GM12892 (cell line): ENCODE measurements around the gene MAPKAPK2.
A peak's percentile ranks its signal among the peaks of the same experiment; 100 is the strongest.

Experiments
- POLR2A ChIP-seq: IDR thresholded peaks from 2 replicates; pipeline ENCODE4 v1.6.1; 2011; ENCODE audit warnings: low read depth, low read length, control low read depth
- POLR2AphosphoS5 ChIP-seq: IDR thresholded peaks from 2 replicates; pipeline ENCODE4 v1.6.1; 2011; ENCODE audit warnings: low read depth, low read length, control low read depth

GRCh38 chr1:206732992-206733391 lies 48.3 kb downstream of the MAPKAPK2 start:
- 0 out of 2 replicates have a peak, but pooled peaks have one; percentile 29 for TF ChIP-seq POLR2A
- TF ChIP-seq POLR2AphosphoS5: no peak
